ENCODE results near the gene TSPO2.

The TSPO2 gene

GRCh38 chr6:41056768-41057490, 14.7 kb downstream of the TSPO2 start:
- DNase-seq (ENCODE audit: low read depth): no peak
- TF ChIP-seq CTCF (conservative IDR thresholded peaks at IDR 0.05; ENCODE audit: low read depth, low read length): no peak
- H3K4me3 ChIP-seq (ENCODE audit: low read length): no peak overlapping the region

GRCh38 chr6:41058783-41059181, 16.5 kb downstream of the TSPO2 start:
- DNase-seq (ENCODE audit: low read depth): no peak
- no peak overlapping the region for H3K4me3 ChIP-seq (ENCODE audit: low read length)
- TF ChIP-seq CTCF (conservative IDR thresholded peaks at IDR 0.05; ENCODE audit: low read depth, low read length): no peak

- no peak for DNase-seq (ENCODE audit: low read depth)
- no peak for TF ChIP-seq CTCF (conservative IDR thresholded peaks at IDR 0.05; ENCODE audit: low read depth, low read length)
- H3K4me3 ChIP-seq (ENCODE audit: low read length): no peak overlapping the region
These were observed 17.3 kb downstream of the TSPO2 start for GRCh38 chr6:41059556-41059955.

GRCh38 chr6:41061196-41061726, 19.0 kb downstream of the TSPO2 start:
- no peak overlapping the region for H3K4me3 ChIP-seq (ENCODE audit: low read length)
- DNase-seq (ENCODE audit: low read depth): no peak
- TF ChIP-seq CTCF (conservative IDR thresholded peaks at IDR 0.05; ENCODE audit: low read depth, low read length): no peak

GRCh38 chr6:41062056-41062455, 19.8 kb downstream of the TSPO2 start:
- TF ChIP-seq CTCF (conservative IDR thresholded peaks at IDR 0.05; ENCODE audit: low read depth, low read length): no peak
- H3K4me3 ChIP-seq (ENCODE audit: low read length): no peak overlapping the region
- no peak for DNase-seq (ENCODE audit: low read depth)

GRCh38 chr6:41063884-41064285, 21.6 kb downstream of the TSPO2 start:
- no peak for TF ChIP-seq CTCF (conservative IDR thresholded peaks at IDR 0.05; ENCODE audit: low read depth, low read length)
- no peak overlapping the region for H3K4me3 ChIP-seq (ENCODE audit: low read length)
- no peak for DNase-seq (ENCODE audit: low read depth)

- no peak for TF ChIP-seq CTCF (conservative IDR thresholded peaks at IDR 0.05; ENCODE audit: low read depth, low read length)
- no peak overlapping the region for H3K4me3 ChIP-seq (ENCODE audit: low read length)
- DNase-seq (ENCODE audit: low read depth): no peak
These were observed 22.6 kb downstream of the TSPO2 start for GRCh38 chr6:41064841-41065240.

Measured in retinal pigment epithelial cell (primary cell).